ENCODE data around the gene RUNDC3A. TPM values are rescaled to one million over a fixed set of nuclear protein-coding genes. Genes with fewer than 3 reads are reported as not detected.

The RUNDC3A gene
- total and polyA plus RNA-seq, 2 of the 13 experiments (the other 11 are each of a cell fraction or from before 2014, with no cell fraction given), result 0.25 TPM; not detected in 1

GRCh38 chr17:44354582-44355561, 46.5 kb downstream of the RUNDC3A start (continued):
- peak; percentile 87 for TF ChIP-seq CTCF (CRISPR knock-in tag; IDR thresholded peaks at IDR 0.05)
- 0 out of 2 replicates have a peak, but pooled peaks have one; percentile 38 for TF ChIP-seq PHF8 (CRISPR knock-in tag; IDR thresholded peaks at IDR 0.05)
- 0 out of 2 replicates have a peak, but pooled peaks have one; percentile 18 for TF ChIP-seq ZNF740 (CRISPR knock-in tag; IDR thresholded peaks at IDR 0.05)
- TF ChIP-seq ZNF225 (CRISPR knock-in tag; IDR thresholded peaks at IDR 0.05), result no peak
- no peak for TF ChIP-seq RCOR2 (CRISPR knock-in tag; IDR thresholded peaks at IDR 0.05)
- TF ChIP-seq NR2F2 (IDR thresholded peaks at IDR 0.05; ENCODE audit: borderline replicate concordance, low read depth), result no peak
- no peak for TF ChIP-seq SNRNP70 (IDR thresholded peaks at IDR 0.05; ENCODE audit: low read depth, low read length)
- TF ChIP-seq ESRRA (CRISPR knock-in tag; IDR thresholded peaks at IDR 0.05; ENCODE audit: low read depth), result peak; percentile 39; the same call in 1 of the 2 replicates
- TF ChIP-seq ZNF713 (CRISPR knock-in tag; IDR thresholded peaks at IDR 0.05), result no peak
- no peak for TF ChIP-seq ZNF296 (CRISPR knock-in tag; conservative IDR thresholded peaks at IDR 0.05)
- peak; percentile 76; the same call in 1 of the 2 replicates for TF ChIP-seq YEATS4 (CRISPR knock-in tag; IDR thresholded peaks at IDR 0.05; ENCODE audit: borderline replicate concordance)
- peak; percentile 77; the same call in 1 of the 2 replicates for TF ChIP-seq ZNF776 (CRISPR knock-in tag; IDR thresholded peaks at IDR 0.05)
- TF ChIP-seq ZXDC (CRISPR knock-in tag; IDR thresholded peaks at IDR 0.05), result no peak
- no peak for TF ChIP-seq KLF13 (CRISPR knock-in tag; IDR thresholded peaks at IDR 0.05)
- TF ChIP-seq MXD4 (CRISPR knock-in tag; IDR thresholded peaks at IDR 0.05), result no peak
- peak; percentile 68 for TF ChIP-seq SALL2 (CRISPR knock-in tag; IDR thresholded peaks at IDR 0.05)
- no peak for TF ChIP-seq JUNB (CRISPR knock-in tag; IDR thresholded peaks at IDR 0.05; ENCODE audit: borderline replicate concordance)
- TF ChIP-seq ZSCAN12 (CRISPR knock-in tag; IDR thresholded peaks at IDR 0.05), result no peak
- no peak for TF ChIP-seq KDM6A (CRISPR knock-in tag; IDR thresholded peaks at IDR 0.05; ENCODE audit: low read depth)
- TF ChIP-seq ZNF138 (CRISPR knock-in tag; IDR thresholded peaks at IDR 0.05; ENCODE audit: low read depth), result no peak
- peak; percentile 56 for TF ChIP-seq TBX2 (CRISPR knock-in tag; IDR thresholded peaks at IDR 0.05; ENCODE audit: borderline replicate concordance)
- TF ChIP-seq E2F1 (CRISPR knock-in tag; IDR thresholded peaks at IDR 0.05), result no peak
- TF ChIP-seq PCBP1 (IDR thresholded peaks at IDR 0.05; ENCODE audit: borderline replicate concordance, low read depth, low read length), result no peak
- TF ChIP-seq ATRX (CRISPR knock-in tag; IDR thresholded peaks at IDR 0.05; ENCODE audit: borderline replicate concordance), result no peak
- no peak for TF ChIP-seq GPN1 (CRISPR knock-in tag; IDR thresholded peaks at IDR 0.05; ENCODE audit: borderline replicate concordance)
